Measurements from ENCODE around the gene ADAMTS10.

ADAMTS10 gene

DNA sequence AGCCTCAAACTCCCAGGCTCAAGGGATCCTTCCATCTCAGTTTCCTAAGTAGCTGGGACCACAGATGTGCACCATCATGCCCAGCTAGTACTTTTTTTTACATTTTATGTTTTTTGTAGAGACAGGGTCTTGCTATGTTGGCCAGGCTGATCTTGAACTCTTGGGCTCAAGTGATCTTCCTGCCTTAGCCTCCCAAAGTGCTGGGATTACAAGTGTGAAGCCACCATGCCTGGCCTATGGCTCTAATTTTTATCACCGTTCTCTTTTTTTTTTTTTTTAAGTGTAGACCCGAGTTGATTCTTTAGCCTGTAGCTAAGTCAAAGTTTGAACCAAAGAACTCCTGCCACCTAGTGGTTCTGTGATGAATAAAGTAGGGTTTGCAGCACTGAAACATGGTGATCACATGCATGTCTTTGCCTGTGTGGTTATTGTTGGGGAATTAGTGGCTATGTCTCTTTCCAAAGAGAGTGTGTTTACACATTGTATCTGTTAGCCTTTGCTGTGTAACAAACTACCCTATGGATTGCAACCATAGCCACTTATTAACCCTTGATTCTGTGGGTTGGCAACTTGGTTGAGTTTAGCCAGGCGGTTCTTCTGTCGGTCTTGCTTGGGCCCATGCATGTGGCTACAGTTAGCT lies 31.5 kb upstream of the ADAMTS10 start:
- H3K9me3 ChIP-seq (replicated peaks in 1 of 2; ENCODE audit: control insufficient read depth in 2 of 2, insufficient read depth in 1 of 2, low read depth in 1 of 2, low read length in 2 of 2): peaks cover 0 to 3% of the 10 kb centered on the region in 2 donors
- H3K27me3 ChIP-seq (ENCODE audit: control insufficient read depth in 3 of 3, insufficient read depth in 3 of 3, low read depth in 1 of 3, low read length in 3 of 3): peaks cover 0 to 2% (median 0%) of the 10 kb centered on the region in 3 experiments
- H2BK15ac ChIP-seq (ENCODE audit: low read length): no peak overlapping the region
- H3K14ac ChIP-seq (ENCODE audit: low read length): no peak overlapping the region
- H2AFZ ChIP-seq (ENCODE audit: low read length): no peak overlapping the region
- WGBS, 2 donors (ENCODE audit: extremely low coverage in 2 of 2, insufficient read length in 2 of 2, insufficient replicate concordance in 1 of 2): no CpG with 5 or more reads among the region's 4 CpGs
- no peak overlapping the region for H4K8ac ChIP-seq (ENCODE audit: low read depth, low read length)
- H4K91ac ChIP-seq (ENCODE audit: low read depth, low read length, poor library complexity): no peak overlapping the region
- no peak overlapping the region for H3K4ac ChIP-seq (ENCODE audit: low read length)
- no peak overlapping the region for H2AK5ac ChIP-seq (ENCODE audit: low read depth, low read length)
- no peak overlapping the region for H3K9ac ChIP-seq (ENCODE audit: low read depth, low read length, poor library complexity)
- no peak overlapping the region for H3K18ac ChIP-seq (ENCODE audit: low read length)
- no peaks in the 10 kb centered on the region for H3K4me1 ChIP-seq (ENCODE audit: control insufficient read depth in 2 of 2, insufficient read depth in 1 of 2, low read depth in 1 of 2, low read length in 2 of 2)
- H3K36me3 ChIP-seq (replicated peaks in 1 of 2; ENCODE audit: control insufficient read depth in 2 of 2, insufficient read depth in 2 of 2, low read length in 2 of 2): peaks cover 0 to 2% of the 10 kb centered on the region in 2 donors
- H3K4me2 ChIP-seq (ENCODE audit: insufficient read depth, low read length, poor library complexity, severe bottlenecking): no peak overlapping the region
- no peak overlapping the region for H3K4me3 ChIP-seq (ENCODE audit: low read length in 2 of 2)
- DNase-seq (ENCODE audit: low spot score): no peak
- no peak overlapping the region for H3K27ac ChIP-seq (replicated peaks; ENCODE audit: low read length)
- no peak overlapping the region for H2BK12ac ChIP-seq (ENCODE audit: low read length)
- no peak overlapping the region for H2BK5ac ChIP-seq (ENCODE audit: low read length)
- no peaks in the 10 kb centered on the region for H3K79me1 ChIP-seq (ENCODE audit: low read depth, low read length)
- no peak overlapping the region for H3K23ac ChIP-seq (ENCODE audit: low read depth, low read length, poor library complexity)
- no peak overlapping the region for H2BK120ac ChIP-seq (ENCODE audit: low read depth, low read length)

DNA sequence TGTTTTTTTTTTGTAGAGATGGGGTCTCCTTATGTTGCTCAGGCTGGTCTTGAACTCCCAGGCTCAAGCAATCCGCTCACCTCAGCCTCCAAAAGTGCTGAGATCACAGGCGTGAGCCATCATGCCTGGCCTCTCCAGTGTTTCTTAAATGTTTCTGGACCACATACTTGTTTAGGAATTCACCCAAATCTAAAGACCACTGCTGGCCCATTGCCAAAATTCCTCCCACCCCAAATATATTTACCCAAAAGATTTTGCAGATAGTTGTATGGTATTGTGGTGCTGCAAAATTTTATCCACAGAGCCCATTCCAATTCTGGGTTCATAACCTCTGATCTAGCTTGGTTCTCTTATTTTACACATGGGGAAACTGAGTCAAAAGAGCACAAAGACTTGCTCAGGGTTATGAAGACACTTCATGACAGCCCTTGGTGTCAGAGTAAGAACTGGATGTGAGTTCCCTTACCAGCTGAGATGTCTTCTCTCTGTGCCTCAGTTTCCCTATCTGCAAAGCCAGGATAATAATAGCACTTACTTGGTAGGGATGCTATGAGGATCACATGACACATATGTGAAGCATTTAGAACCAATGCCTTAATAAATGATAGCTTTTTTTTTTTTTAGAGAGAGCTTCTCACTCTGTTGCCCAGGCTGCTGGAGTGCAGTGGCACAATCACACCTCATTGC lies 30.8 kb upstream of the ADAMTS10 start:
- no peaks in the 10 kb centered on the region for H3K4me1 ChIP-seq (ENCODE audit: control insufficient read depth in 2 of 2, insufficient read depth in 1 of 2, low read depth in 1 of 2, low read length in 2 of 2)
- no peak overlapping the region for H3K14ac ChIP-seq (ENCODE audit: low read length)
- DNase-seq (ENCODE audit: low spot score): no peak
- H2AFZ ChIP-seq (ENCODE audit: low read length): no peak overlapping the region
- H3K27ac ChIP-seq (replicated peaks; ENCODE audit: low read length): no peak overlapping the region
- no peak overlapping the region for H3K4ac ChIP-seq (ENCODE audit: low read length)
- no peak overlapping the region for H3K23ac ChIP-seq (ENCODE audit: low read depth, low read length, poor library complexity)
- no CpG with 5 or more reads among the region's 2 CpGs for WGBS, 2 donors (ENCODE audit: extremely low coverage in 2 of 2, insufficient read length in 2 of 2, insufficient replicate concordance in 1 of 2)
- no peak overlapping the region for H2AK5ac ChIP-seq (ENCODE audit: low read depth, low read length)
- no peak overlapping the region for H3K9ac ChIP-seq (ENCODE audit: low read depth, low read length, poor library complexity)
- no peak overlapping the region for H3K4me3 ChIP-seq (ENCODE audit: low read length in 2 of 2)
- H3K9me3 ChIP-seq (replicated peaks in 1 of 2; ENCODE audit: control insufficient read depth in 2 of 2, insufficient read depth in 1 of 2, low read depth in 1 of 2, low read length in 2 of 2): peaks cover 0 to 3% of the 10 kb centered on the region in 2 donors
- no peak overlapping the region for H3K4me2 ChIP-seq (ENCODE audit: insufficient read depth, low read length, poor library complexity, severe bottlenecking)
- H3K36me3 ChIP-seq (replicated peaks in 1 of 2; ENCODE audit: control insufficient read depth in 2 of 2, insufficient read depth in 2 of 2, low read length in 2 of 2): peaks cover 0 to 2% of the 10 kb centered on the region in 2 donors
- H3K27me3 ChIP-seq (ENCODE audit: control insufficient read depth in 3 of 3, insufficient read depth in 3 of 3, low read depth in 1 of 3, low read length in 3 of 3): peaks cover 0 to 2% (median 0%) of the 10 kb centered on the region in 3 experiments
- no peak overlapping the region for H2BK12ac ChIP-seq (ENCODE audit: low read length)
- no peak overlapping the region for H2BK5ac ChIP-seq (ENCODE audit: low read length)
- no peak overlapping the region for H2BK120ac ChIP-seq (ENCODE audit: low read depth, low read length)
- H4K91ac ChIP-seq (ENCODE audit: low read depth, low read length, poor library complexity): no peak overlapping the region
- no peak overlapping the region for H3K18ac ChIP-seq (ENCODE audit: low read length)
- H3K79me1 ChIP-seq (ENCODE audit: low read depth, low read length): no peaks in the 10 kb centered on the region
- no peak overlapping the region for H2BK15ac ChIP-seq (ENCODE audit: low read length)
- H4K8ac ChIP-seq (ENCODE audit: low read depth, low read length): no peak overlapping the region

DNA sequence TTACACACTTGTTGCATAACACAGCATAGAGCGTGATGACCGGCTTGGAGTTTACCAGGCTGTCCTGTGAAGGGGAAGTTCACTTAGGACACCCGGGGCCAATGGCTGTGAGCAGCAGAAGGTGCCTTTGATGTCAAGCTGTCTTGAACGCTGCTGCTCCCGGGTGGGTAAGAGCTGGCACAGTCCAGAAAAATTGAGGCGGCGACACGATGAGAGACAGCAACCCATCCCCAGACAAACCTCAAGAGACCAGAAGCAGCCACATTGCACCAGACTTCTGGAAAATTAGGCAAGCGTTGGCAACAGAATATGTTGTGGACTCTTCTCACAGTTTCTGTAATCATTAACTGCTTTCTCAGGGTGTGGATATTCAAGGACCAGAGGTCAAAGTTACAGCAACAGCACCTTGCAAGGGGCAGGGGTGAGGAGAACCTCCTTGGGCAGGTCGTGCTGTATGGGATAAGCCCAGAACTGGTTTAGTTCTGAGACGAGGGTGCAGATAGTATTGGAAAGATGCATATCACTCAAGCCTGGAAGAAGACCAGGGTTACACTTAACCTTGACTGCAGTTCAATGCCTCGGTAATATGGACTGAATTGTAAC lies 30.0 kb upstream of the ADAMTS10 start:
- no peak overlapping the region for H4K91ac ChIP-seq (ENCODE audit: low read depth, low read length, poor library complexity)
- H3K4me1 ChIP-seq (ENCODE audit: control insufficient read depth in 2 of 2, insufficient read depth in 1 of 2, low read depth in 1 of 2, low read length in 2 of 2): no peaks in the 10 kb centered on the region
- H3K18ac ChIP-seq (ENCODE audit: low read length): no peak overlapping the region
- H3K4me2 ChIP-seq (ENCODE audit: insufficient read depth, low read length, poor library complexity, severe bottlenecking): no peak overlapping the region
- H2BK15ac ChIP-seq (ENCODE audit: low read length): no peak overlapping the region
- no peak overlapping the region for H2BK5ac ChIP-seq (ENCODE audit: low read length)
- H3K36me3 ChIP-seq (replicated peaks in 1 of 2; ENCODE audit: control insufficient read depth in 2 of 2, insufficient read depth in 2 of 2, low read length in 2 of 2): peaks cover 0 to 2% of the 10 kb centered on the region in 2 donors
- H3K79me1 ChIP-seq (ENCODE audit: low read depth, low read length): no peaks in the 10 kb centered on the region
- no peak overlapping the region for H2BK120ac ChIP-seq (ENCODE audit: low read depth, low read length)
- H3K14ac ChIP-seq (ENCODE audit: low read length): no peak overlapping the region
- H3K27ac ChIP-seq (replicated peaks; ENCODE audit: low read length): no peak overlapping the region
- no peak overlapping the region for H3K4me3 ChIP-seq (ENCODE audit: low read length in 2 of 2)
- H3K27me3 ChIP-seq (ENCODE audit: control insufficient read depth in 3 of 3, insufficient read depth in 3 of 3, low read depth in 1 of 3, low read length in 3 of 3): peaks cover 0 to 1% (median 0%) of the 10 kb centered on the region in 3 experiments
- no peak overlapping the region for H2BK12ac ChIP-seq (ENCODE audit: low read length)
- no peak overlapping the region for H3K4ac ChIP-seq (ENCODE audit: low read length)
- no CpG with 5 or more reads among the region's 12 CpGs for WGBS, 2 donors (ENCODE audit: extremely low coverage in 2 of 2, insufficient read length in 2 of 2, insufficient replicate concordance in 1 of 2)
- no peak overlapping the region for H2AFZ ChIP-seq (ENCODE audit: low read length)
- H4K8ac ChIP-seq (ENCODE audit: low read depth, low read length): no peak overlapping the region
- DNase-seq (ENCODE audit: low spot score): no peak
- peaks cover 0 to 3% of the 10 kb centered on the region in 2 donors for H3K9me3 ChIP-seq (replicated peaks in 1 of 2; ENCODE audit: control insufficient read depth in 2 of 2, insufficient read depth in 1 of 2, low read depth in 1 of 2, low read length in 2 of 2)
- H3K9ac ChIP-seq (ENCODE audit: low read depth, low read length, poor library complexity): no peak overlapping the region
- no peak overlapping the region for H2AK5ac ChIP-seq (ENCODE audit: low read depth, low read length)
- no peak overlapping the region for H3K23ac ChIP-seq (ENCODE audit: low read depth, low read length, poor library complexity)

DNA sequence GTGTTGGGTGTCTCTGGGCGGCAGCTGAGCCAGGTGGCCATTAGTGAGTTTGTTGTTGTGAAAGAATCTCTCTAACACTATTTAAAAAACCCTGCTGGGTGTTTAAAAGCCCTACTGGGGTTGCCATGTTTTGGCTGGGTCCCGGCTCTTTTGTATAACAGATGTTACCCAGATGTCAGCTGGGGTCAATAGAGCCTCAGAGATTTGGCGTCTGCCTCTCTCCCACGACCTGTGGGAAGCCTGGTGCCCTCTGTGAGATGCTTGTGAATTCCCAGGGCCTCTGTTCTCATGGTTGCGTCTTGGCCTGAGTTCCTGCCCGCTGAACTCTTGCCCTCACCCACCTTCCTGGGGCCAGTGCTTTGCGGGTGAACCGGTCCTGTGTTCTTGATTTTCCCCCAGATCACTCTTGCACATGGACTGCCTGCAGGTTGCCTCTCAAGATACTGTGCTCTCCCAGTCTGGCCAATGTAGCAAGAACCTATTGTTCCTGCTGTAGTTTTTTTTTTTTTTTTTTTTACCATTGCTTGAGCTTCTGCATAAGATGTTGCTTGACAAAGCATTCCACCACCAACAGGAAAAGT lies 29.4 kb upstream of the ADAMTS10 start:
- Histone ChIP-seq H2BK5ac (ENCODE audit: low read length) (no peak overlapping the region), H4K8ac (ENCODE audit: low read depth, low read length) (no peak overlapping the region), H3K9ac (ENCODE audit: low read depth, low read length, poor library complexity) (no peak overlapping the region)

More for the DNA sequence above, 29.4 kb upstream of the ADAMTS10 start:
- Histone ChIP-seq H3K9me3 (replicated peaks in 1 of 2; ENCODE audit: control insufficient read depth in 2 of 2, insufficient read depth in 1 of 2, low read depth in 1 of 2, low read length in 2 of 2) (peaks cover 0 to 3% of the 10 kb centered on the region in 2 donors), H2AK5ac (ENCODE audit: low read depth, low read length) (no peak overlapping the region), H3K4me2 (ENCODE audit: insufficient read depth, low read length, poor library complexity, severe bottlenecking) (no peak overlapping the region), H2BK12ac (ENCODE audit: low read length) (no peak overlapping the region), H3K4ac (ENCODE audit: low read length) (no peak overlapping the region), H4K91ac (ENCODE audit: low read depth, low read length, poor library complexity) (no peak overlapping the region), H2BK15ac (ENCODE audit: low read length) (no peak overlapping the region), H3K4me3 (ENCODE audit: low read length in 2 of 2) (no peak overlapping the region), H3K79me1 (ENCODE audit: low read depth, low read length) (no peaks in the 10 kb centered on the region), H3K23ac (ENCODE audit: low read depth, low read length, poor library complexity) (no peak overlapping the region), H3K27me3 (ENCODE audit: control insufficient read depth in 3 of 3, insufficient read depth in 3 of 3, low read depth in 1 of 3, low read length in 3 of 3) (no peaks in the 10 kb centered on the region), H3K4me1 (ENCODE audit: control insufficient read depth in 2 of 2, insufficient read depth in 1 of 2, low read depth in 1 of 2, low read length in 2 of 2) (no peaks in the 10 kb centered on the region), H3K36me3 (replicated peaks in 1 of 2; ENCODE audit: control insufficient read depth in 2 of 2, insufficient read depth in 2 of 2, low read length in 2 of 2) (peaks cover 0 to 2% of the 10 kb centered on the region in 2 donors), H2BK120ac (ENCODE audit: low read depth, low read length) (no peak overlapping the region), H3K14ac (ENCODE audit: low read length) (no peak overlapping the region), H3K27ac (replicated peaks; ENCODE audit: low read length) (no peak overlapping the region), H2AFZ (ENCODE audit: low read length) (no peak overlapping the region), H3K18ac (ENCODE audit: low read length) (no peak overlapping the region)
- DNase-seq (ENCODE audit: low spot score): no peak
- no CpG with 5 or more reads among the region's 8 CpGs for WGBS, 2 donors (ENCODE audit: extremely low coverage in 2 of 2, insufficient read length in 2 of 2, insufficient replicate concordance in 1 of 2)

Data from neuronal stem cell (in vitro differentiated cells).